ENCODE measurements around the gene TNFRSF21. TPM values are rescaled to one million over a fixed set of nuclear protein-coding genes. Genes with fewer than 3 reads are reported as not detected.

The TNFRSF21 gene, protein sequence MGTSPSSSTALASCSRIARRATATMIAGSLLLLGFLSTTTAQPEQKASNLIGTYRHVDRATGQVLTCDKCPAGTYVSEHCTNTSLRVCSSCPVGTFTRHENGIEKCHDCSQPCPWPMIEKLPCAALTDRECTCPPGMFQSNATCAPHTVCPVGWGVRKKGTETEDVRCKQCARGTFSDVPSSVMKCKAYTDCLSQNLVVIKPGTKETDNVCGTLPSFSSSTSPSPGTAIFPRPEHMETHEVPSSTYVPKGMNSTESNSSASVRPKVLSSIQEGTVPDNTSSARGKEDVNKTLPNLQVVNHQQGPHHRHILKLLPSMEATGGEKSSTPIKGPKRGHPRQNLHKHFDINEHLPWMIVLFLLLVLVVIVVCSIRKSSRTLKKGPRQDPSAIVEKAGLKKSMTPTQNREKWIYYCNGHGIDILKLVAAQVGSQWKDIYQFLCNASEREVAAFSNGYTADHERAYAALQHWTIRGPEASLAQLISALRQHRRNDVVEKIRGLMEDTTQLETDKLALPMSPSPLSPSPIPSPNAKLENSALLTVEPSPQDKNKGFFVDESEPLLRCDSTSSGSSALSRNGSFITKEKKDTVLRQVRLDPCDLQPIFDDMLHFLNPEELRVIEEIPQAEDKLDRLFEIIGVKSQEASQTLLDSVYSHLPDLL
- total RNA-seq, result under 1 TPM; 0.16 to 0.23 TPM

DNA sequence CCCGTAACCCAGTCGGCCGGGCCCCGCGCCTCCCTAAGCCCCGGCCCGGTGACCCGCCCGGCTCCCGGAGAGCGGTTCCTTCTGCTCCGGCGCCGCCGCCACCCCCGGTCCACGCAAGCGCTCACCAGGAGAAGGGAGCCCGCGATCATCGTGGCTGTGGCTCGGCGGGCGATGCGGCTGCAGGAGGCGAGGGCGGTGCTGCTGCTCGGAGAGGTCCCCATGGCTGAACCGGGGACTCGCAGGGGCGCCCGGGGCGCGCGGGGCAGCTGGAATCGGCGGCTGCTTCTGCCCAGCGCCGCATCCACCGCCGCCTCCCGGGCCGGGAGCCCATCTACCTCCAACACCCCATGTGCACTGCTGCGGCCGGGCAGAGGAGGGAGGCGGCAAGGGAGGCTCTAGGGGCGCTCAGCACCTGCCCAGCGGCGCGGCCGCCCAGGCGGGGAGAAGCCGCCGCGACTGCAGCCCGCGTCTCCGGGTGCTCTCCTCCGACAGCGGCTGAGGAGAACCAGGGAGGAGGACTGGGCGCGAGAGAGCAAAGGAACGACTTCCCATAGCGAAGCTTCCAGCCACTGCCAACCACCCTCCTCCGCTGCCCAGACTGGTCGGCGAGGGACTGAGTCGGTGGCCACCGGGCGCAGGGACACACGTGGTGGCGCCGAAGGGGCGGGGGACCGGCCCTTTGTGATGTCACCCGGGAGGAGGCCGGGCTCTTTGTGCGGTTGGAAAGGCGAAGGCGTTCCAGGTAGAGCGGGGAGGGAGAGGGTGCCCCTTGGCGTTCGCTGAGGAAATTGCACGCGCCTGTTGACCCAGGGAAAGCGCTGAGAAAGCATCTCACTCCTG lies at the start of gene TNFRSF21:
Gene TNFRSF21, minus strand, starts transcription at position 615 of the 840 bp plus-strand sequence. Its CDS starts 394 bp downstream, at position 221.
- H3K4me1 Mint-ChIP-seq (ENCODE audit: low read depth), result peaks cover 10% of the 10 kb centered on the region
- ATAC-seq, result peak; percentile 95
- ChIA-PET CTCF (interaction anchor here (0.7 to 10.0 kb wide), 5 partner anchors 17 to 217 kb away, joined by 3 to 79 read pairs (median 3); no protein-coding TSS in a partner anchor), POLR2A (no interaction called here)
- H3K4me3 Mint-ChIP-seq, result peak within 1 kb of the TSS; percentile 66
- peak; percentile 89 for DNase-seq
- H3K27me3 Mint-ChIP-seq (ENCODE audit: low read depth), result peaks cover 35% of the 10 kb centered on the region
- no peaks in the 10 kb centered on the region for H3K9me3 Mint-ChIP-seq (ENCODE audit: insufficient read depth)
- no peaks in the 10 kb centered on the region for H3K36me3 Mint-ChIP-seq (ENCODE audit: low read depth)
- H3K27ac Mint-ChIP-seq, result no peak within 1 kb of the TSS

DNA sequence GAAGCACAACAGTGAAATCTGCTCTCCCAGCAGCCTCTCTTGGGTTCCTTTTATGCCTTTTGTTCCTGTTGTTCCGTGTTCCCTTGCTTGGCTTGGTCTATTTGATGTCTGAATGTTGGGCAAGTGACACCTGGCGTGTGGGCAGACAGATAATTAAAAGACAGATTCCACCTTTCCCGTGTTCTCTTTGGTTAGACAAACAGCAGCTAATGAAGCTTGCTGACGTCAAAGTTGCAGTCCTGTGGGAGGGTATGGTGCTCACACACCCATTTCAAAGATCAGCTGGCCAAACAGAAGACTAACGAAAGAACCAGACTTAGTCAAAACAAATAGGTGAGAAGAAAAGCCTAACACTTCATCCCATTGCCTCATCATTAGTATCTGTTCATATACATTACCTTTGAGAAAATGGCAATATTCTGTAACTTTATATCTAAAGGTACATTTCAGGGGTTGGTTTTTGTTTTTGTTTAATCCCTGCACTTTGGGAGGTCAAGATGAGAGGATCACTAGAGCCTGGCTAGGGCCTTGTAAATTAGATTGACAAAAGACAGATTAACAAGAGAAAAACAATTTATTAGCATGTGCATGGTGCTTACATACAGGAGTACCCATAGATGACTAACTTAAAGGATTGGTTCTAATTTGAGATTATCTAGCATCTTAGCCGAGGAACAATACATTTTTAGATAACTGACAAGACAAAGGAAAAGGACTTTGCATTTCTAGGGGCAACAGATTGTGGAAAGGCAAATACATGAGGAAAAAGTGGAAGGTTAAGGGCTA lies 48.9 kb upstream of the TNFRSF21 start:
- H3K36me3 Mint-ChIP-seq (ENCODE audit: low read depth), result no peaks in the 10 kb centered on the region
- peaks cover 9% of the 10 kb centered on the region for H3K27me3 Mint-ChIP-seq (ENCODE audit: low read depth)

DNA sequence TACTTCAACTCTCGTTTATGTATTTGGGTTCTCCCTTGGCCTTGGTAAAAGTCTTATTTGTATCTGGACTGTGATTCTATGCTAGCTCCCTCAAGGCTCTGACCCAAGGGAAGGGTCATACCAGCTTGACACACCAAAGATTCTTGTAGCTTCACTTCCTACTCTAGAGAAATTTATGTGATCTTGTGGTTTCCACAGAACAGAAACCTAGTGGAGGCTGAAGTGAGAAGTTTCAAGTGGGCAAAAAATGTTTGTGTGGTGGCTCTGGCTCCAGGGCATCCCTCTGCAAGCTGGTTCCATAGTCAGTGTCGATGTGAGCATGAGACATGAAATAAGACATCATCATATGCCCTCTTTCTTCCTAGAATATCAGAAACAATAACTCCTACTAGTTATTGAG lies 48.1 kb upstream of the TNFRSF21 start:
- DNase-seq, result no peak
- Mint-ChIP-seq H3K27me3 (ENCODE audit: low read depth) (peaks cover 8% of the 10 kb centered on the region), H3K27ac (no peak overlapping the region), H3K4me1 (ENCODE audit: low read depth) (peaks cover 3% of the 10 kb centered on the region), H3K9me3 (ENCODE audit: insufficient read depth) (no peaks in the 10 kb centered on the region), H3K4me3 (no peak overlapping the region), H3K36me3 (ENCODE audit: low read depth) (no peaks in the 10 kb centered on the region)
- ATAC-seq, result no peak
- ChIA-PET CTCF (no interaction called here), POLR2A (no interaction called here)

More for the DNA sequence above, 48.9 kb upstream of the TNFRSF21 start:
- H3K4me3 Mint-ChIP-seq, result no peak overlapping the region
- ATAC-seq (no peak), DNase-seq (no peak)
- no peak overlapping the region for H3K27ac Mint-ChIP-seq
- no peaks in the 10 kb centered on the region for H3K9me3 Mint-ChIP-seq (ENCODE audit: insufficient read depth)
- peaks cover 3% of the 10 kb centered on the region for H3K4me1 Mint-ChIP-seq (ENCODE audit: low read depth)
- POLR2A ChIA-PET, result no interaction called here
- CTCF ChIA-PET, result no interaction called here

DNA sequence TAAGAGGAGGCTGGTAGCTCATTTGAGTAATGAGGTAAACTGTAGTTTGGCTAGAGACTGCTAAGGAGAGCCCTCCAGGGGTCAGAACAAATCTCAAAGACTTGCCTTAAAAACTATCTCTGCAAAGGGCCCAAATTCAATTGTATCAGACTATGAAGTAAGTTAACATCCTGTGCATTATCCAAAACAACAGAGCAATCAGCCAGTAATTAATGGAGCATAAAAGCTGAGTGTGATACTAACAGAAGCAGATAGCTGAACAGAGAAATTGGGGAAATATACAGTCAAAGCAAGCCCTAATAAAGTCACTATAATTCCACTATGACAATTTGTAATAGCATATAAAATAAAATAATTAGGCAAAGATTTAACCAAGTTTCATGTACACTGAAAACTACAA lies 45.8 kb upstream of the TNFRSF21 start:
- H3K4me3 Mint-ChIP-seq, result no peak overlapping the region
- H3K27me3 Mint-ChIP-seq (ENCODE audit: low read depth), result peaks cover 12% of the 10 kb centered on the region
- H3K4me1 Mint-ChIP-seq (ENCODE audit: low read depth), result peaks cover 3% of the 10 kb centered on the region
- H3K36me3 Mint-ChIP-seq (ENCODE audit: low read depth), result no peaks in the 10 kb centered on the region
- ChIA-PET CTCF (no interaction called here), POLR2A (no interaction called here)
- DNase-seq (no peak), ATAC-seq (no peak)
- H3K27ac Mint-ChIP-seq, result no peak overlapping the region
- H3K9me3 Mint-ChIP-seq (ENCODE audit: insufficient read depth), result no peaks in the 10 kb centered on the region

DNA sequence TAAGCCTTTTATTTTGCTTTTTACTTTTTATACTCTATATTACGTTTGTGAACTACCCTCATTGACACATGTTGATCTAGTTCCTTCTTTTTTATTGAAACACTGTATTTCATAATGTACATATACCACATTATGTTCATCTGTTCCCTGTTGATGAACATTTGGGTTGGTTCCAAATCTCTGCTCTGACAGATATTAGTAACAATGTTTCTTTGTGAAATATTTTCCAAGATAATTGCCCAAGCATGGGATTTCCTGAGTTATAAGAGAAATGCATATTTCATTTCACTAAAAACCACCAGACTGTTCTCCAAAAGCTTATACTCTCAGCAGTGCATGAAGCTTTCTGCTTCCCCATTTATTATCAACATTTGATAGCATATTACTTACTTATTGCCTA lies 44.2 kb upstream of the TNFRSF21 start:
- POLR2A ChIA-PET, result no interaction called here
- peaks cover 3% of the 10 kb centered on the region for H3K4me1 Mint-ChIP-seq (ENCODE audit: low read depth)
- H3K27ac Mint-ChIP-seq, result no peak overlapping the region
- CTCF ChIA-PET, result no interaction called here
- no peak for DNase-seq
- peaks cover 10% of the 10 kb centered on the region for H3K27me3 Mint-ChIP-seq (ENCODE audit: low read depth)
- no peak for ATAC-seq
- no peaks in the 10 kb centered on the region for H3K9me3 Mint-ChIP-seq (ENCODE audit: insufficient read depth)
- no peak overlapping the region for H3K4me3 Mint-ChIP-seq
- no peaks in the 10 kb centered on the region for H3K36me3 Mint-ChIP-seq (ENCODE audit: low read depth)

DNA sequence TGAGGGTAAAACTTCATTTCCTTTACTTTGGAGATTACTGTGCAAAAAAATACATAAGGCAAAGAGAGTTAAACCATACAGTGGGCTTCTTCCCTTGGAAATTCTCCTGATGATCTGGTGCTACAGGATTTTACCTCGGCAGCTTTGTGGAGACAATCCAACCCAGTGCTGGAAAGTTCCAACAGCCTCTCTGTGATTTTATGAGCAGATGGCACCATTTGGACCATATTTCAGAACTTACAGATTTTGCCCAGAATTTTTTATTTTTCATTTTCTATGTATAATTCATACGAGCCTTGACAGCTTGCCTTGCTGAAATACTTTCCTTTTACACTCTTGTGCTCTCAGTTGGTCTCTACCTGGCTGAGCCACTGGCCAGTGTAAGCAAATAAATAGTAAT lies 43.3 kb upstream of the TNFRSF21 start:
- Mint-ChIP-seq H3K27ac (no peak overlapping the region), H3K27me3 (ENCODE audit: low read depth) (peaks cover 9% of the 10 kb centered on the region), H3K36me3 (ENCODE audit: low read depth) (no peaks in the 10 kb centered on the region), H3K4me3 (no peak overlapping the region), H3K9me3 (ENCODE audit: insufficient read depth) (no peaks in the 10 kb centered on the region), H3K4me1 (ENCODE audit: low read depth) (peaks cover 3% of the 10 kb centered on the region)
- ChIA-PET POLR2A (no interaction called here), CTCF (no interaction called here)
- ATAC-seq, result no peak
- DNase-seq, result no peak

DNA sequence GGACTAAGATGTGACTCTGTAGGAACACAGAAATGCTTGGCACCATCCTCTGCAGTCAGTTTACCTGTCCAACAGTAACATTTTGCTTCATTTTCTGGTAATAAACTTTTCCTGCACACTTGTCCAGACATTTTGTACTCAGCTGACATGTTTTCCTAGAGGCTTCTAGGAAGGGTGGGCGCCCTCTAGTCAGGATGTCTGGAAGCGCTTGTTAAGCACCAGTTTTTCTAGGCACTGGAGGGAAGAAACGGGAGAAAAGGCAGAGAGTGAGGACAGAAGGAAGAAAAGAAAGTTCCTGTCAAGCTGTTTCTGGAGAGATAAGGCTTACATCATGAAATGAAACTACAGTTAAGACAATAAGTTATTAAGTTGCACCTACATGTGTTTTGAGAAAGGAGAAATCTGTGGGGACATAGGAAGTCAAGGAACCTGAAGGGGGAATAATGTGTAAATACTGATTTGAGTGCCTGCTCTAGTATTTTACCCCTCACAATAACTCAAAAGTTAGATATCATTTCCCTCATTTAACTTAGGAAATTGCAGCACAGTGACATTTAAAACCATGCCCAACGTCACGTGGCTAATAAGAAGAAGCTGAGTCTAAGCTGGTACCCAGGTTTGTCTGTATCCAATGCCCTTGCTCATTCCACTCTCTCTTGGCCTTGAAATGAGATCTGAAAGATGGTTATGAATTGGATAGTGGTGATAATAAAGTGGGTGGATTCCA lies 42.7 kb upstream of the TNFRSF21 start:
- peaks cover 9% of the 10 kb centered on the region for H3K27me3 Mint-ChIP-seq (ENCODE audit: low read depth)
- DNase-seq (no peak), ATAC-seq (no peak)
- H3K4me1 Mint-ChIP-seq (ENCODE audit: low read depth), result no peaks in the 10 kb centered on the region
- H3K9me3 Mint-ChIP-seq (ENCODE audit: insufficient read depth), result no peaks in the 10 kb centered on the region
- no peak overlapping the region for H3K27ac Mint-ChIP-seq
- POLR2A ChIA-PET, result no interaction called here
- CTCF ChIA-PET, result no interaction called here
- H3K4me3 Mint-ChIP-seq, result no peak overlapping the region
- H3K36me3 Mint-ChIP-seq (ENCODE audit: low read depth), result no peaks in the 10 kb centered on the region

DNA sequence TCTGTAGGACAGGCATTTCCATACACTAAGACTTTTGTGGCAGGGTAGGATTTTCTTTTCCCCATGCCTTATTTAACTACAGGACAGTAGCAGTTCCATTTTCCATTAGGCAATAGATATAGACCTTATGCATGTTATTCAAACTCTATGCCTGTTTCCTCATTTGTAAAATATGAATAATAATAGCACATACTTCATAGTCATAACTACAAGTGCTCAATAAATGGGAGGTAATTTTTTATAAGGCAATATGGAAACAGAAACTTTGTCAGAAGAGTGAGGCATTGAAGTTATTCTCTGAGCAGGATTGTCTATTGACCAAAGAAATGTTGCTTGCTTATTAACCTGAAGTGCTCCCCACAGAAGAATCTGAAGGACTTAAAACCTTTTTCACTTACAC lies 41.9 kb upstream of the TNFRSF21 start:
- Mint-ChIP-seq H3K27ac (no peak overlapping the region), H3K9me3 (ENCODE audit: insufficient read depth) (no peaks in the 10 kb centered on the region), H3K27me3 (ENCODE audit: low read depth) (peaks cover 12% of the 10 kb centered on the region), H3K4me1 (ENCODE audit: low read depth) (no peaks in the 10 kb centered on the region), H3K36me3 (ENCODE audit: low read depth) (no peaks in the 10 kb centered on the region), H3K4me3 (no peak overlapping the region)
- POLR2A ChIA-PET, result no interaction called here
- DNase-seq, result no peak
- CTCF ChIA-PET, result no interaction called here
- ATAC-seq, result no peak

DNA sequence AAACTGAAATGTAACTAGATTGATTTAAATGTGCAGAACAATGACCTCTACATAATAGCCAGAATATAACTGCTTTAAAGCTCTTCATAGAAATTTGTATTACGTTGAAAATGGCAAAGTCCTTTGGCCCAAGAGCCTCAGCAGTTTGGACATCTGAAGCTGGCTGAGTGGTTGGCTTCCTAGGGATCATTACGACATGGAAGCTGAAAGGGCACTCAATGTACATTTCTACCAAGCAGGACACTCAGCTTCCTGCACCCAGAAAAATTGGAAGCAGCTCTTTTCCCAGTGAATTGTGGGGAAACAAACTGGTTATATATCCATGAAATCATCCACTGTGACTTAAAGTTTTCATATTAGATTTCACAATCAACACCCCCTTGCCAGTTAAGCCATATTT lies 40.2 kb upstream of the TNFRSF21 start:
- ChIA-PET POLR2A (no interaction called here), CTCF (no interaction called here)
- H3K27ac Mint-ChIP-seq, result no peak overlapping the region
- H3K4me1 Mint-ChIP-seq (ENCODE audit: low read depth), result no peaks in the 10 kb centered on the region
- H3K4me3 Mint-ChIP-seq, result no peak overlapping the region
- ATAC-seq (no peak), DNase-seq (no peak)
- H3K27me3 Mint-ChIP-seq (ENCODE audit: low read depth), result peaks cover 19% of the 10 kb centered on the region
- H3K9me3 Mint-ChIP-seq (ENCODE audit: insufficient read depth), result no peaks in the 10 kb centered on the region
- H3K36me3 Mint-ChIP-seq (ENCODE audit: low read depth), result no peaks in the 10 kb centered on the region

DNA sequence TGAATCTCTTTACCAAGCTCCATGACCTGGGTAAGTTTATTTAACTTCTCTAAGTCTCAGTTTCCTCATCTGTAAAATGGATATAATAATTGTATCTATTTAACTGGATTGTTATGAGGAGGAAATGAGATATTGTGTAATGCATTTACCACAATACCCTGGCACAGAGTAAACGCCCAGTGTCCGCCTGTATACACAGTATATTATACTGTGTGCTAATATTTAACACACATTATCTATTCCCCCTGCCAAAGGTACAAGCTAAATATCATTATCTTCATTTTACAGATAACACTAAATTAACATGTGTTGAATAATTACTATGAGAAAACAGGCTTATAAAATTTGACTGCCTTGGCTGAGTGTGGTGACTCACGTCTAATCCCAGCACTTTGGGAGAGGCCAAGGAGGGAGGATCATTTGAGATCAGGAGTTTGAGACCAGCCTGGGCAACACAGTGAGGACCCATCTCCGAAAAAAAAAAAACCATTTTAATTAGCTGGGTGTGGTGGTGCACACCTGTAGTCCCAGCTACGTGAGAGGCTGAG lies 38.7 kb upstream of the TNFRSF21 start:
- DNase-seq (no peak), ATAC-seq (no peak)
- H3K9me3 Mint-ChIP-seq (ENCODE audit: insufficient read depth), result no peaks in the 10 kb centered on the region
- H3K27me3 Mint-ChIP-seq (ENCODE audit: low read depth), result peaks cover 26% of the 10 kb centered on the region
- POLR2A ChIA-PET, result no interaction called here
- H3K36me3 Mint-ChIP-seq (ENCODE audit: low read depth), result no peaks in the 10 kb centered on the region
- H3K27ac Mint-ChIP-seq, result no peak overlapping the region
- H3K4me3 Mint-ChIP-seq, result no peak overlapping the region
- CTCF ChIA-PET, result interaction anchor here (1.1 kb wide), 2 partner anchors 251 to 307 kb away, joined by 3 read pairs; no protein-coding TSS in a partner anchor
- no peaks in the 10 kb centered on the region for H3K4me1 Mint-ChIP-seq (ENCODE audit: low read depth)

DNA sequence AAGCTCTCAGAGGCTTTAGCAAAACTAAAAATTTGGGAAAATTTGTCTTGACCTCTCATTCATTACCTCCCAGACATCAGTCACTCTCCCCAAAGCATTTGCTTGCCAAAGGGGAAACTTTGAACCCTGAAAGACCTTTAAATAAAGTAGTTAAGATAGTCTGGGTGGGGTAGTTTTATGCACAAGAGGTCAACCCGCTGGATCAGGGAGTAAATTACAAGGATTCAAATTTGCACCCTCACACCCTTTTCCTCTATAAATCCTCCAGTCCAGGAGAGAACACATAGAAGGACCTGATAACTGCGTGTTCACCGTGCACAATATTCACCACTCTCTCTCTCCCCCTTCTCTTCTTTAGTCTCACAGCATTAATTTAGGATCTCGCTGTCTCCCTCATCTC lies 36.1 kb upstream of the TNFRSF21 start:
- H3K4me3 Mint-ChIP-seq, result no peak overlapping the region
- no peaks in the 10 kb centered on the region for H3K4me1 Mint-ChIP-seq (ENCODE audit: low read depth)
- peaks cover 23% of the 10 kb centered on the region for H3K27me3 Mint-ChIP-seq (ENCODE audit: low read depth)
- POLR2A ChIA-PET, result no interaction called here
- DNase-seq, result no peak
- no peaks in the 10 kb centered on the region for H3K9me3 Mint-ChIP-seq (ENCODE audit: insufficient read depth)
- CTCF ChIA-PET, result no interaction called here
- no peaks in the 10 kb centered on the region for H3K36me3 Mint-ChIP-seq (ENCODE audit: low read depth)
- no peak overlapping the region for H3K27ac Mint-ChIP-seq
- no peak for ATAC-seq

Data from activated CD8-positive, alpha-beta T cell treated with anti-CD3 and anti-CD28 coated beads, Interleukin-2, amount 10 ng/mL, durations not matched to agents 7 days and 5 days (primary cell).